HepG2 (cell line): ENCODE data around the gene ZBTB20. TPM values are rescaled to one million over a fixed set of nuclear protein-coding genes. Genes with fewer than 3 reads are reported as not detected.

Experiments used
- ATAC-seq: fragments of 200-7000 bp; cut with Tn5 transposase; 3 replicates; pipeline ENCODE4 v1.9.1; 2020; ENCODE audit warnings: mild to moderate bottlenecking, moderate library complexity
- BruUV-seq: library from RNA; stranded (reverse); fragments of 400-500 nt; replicated peaks from 2 replicates; lab custom pipeline; 2021; lab: Mats Ljungman, UMichigan
- CTCF ChIA-PET: fragments of 300-600 bp; formaldehyde crosslinking; extraction: SDS; loops from one replicate; lab custom pipeline; 2021; ENCODE audit warnings: low total read pairs, inconsistent platforms, low intra/inter-chr PET ratio; lab: Yijun Ruan, JAX
- POLR2A ChIA-PET: fragments of 350-600 bp; sonication (Branson Sonifier 250); formaldehyde crosslinking; loops from one replicate; lab custom pipeline; 2020; ENCODE audit warnings: antibody characterized with exemption, inconsistent platforms; lab: Yijun Ruan, JAX
- DNase-seq: peaks from one replicate; pipeline ENCODE4 v3.0.0-alpha.2; 2015; ENCODE audit warnings: low spot score
- FAIRE-seq: peaks from 3 replicates; lab custom pipeline; 2011; peaks lifted over from hg19 to GRCh38; lab: Jason Lieb, UNC
- H2AFZ ChIP-seq: one replicate; pipeline ENCODE4 v1.6.1; 2011; ENCODE audit warnings: low read length, inconsistent platforms
- H3K27ac ChIP-seq: fragments of 300-600 bp; 3 replicates; pipeline ENCODE4 v1.8.0; 2011; ENCODE audit warnings: mixed run types, mild to moderate bottlenecking, mixed read lengths, low read length, inconsistent platforms; ENCODE audit not compliant: insufficient read depth; ENCODE audit errors: extremely low read length
- H3K27me3 ChIP-seq, 2 experiments: fragments of 200-600 bp in 1 of 2; 2 replicates in 1 of 2; 3 replicates in 1 of 2; pipeline versions ENCODE4 v1.6.0 to v1.8.0; 2011; ENCODE audit warnings: low read length in 2 of 2, mild to moderate bottlenecking in 2 of 2, moderate library complexity in 2 of 2, inconsistent platforms in 1 of 2; ENCODE audit not compliant: insufficient read depth in 2 of 2, control insufficient read depth in 1 of 2
- H3K36me3 ChIP-seq, 2 experiments: fragments of 200-600 bp in 1 of 2; replicated peaks in 1 of 2; 2 replicates in 1 of 2; 3 replicates in 1 of 2; pipeline versions ENCODE4 v1.5.1 to v1.8.0; 2011; ENCODE audit warnings: low read length in 2 of 2, inconsistent platforms in 1 of 2; ENCODE audit not compliant: insufficient read depth in 2 of 2, control insufficient read depth in 1 of 2
- H3K4me1 ChIP-seq: 2 replicates; pipeline ENCODE4 v1.5.1; 2012; ENCODE audit warnings: low read length, inconsistent platforms; ENCODE audit not compliant: insufficient read depth
- H3K4me2 ChIP-seq: 2 replicates; pipeline ENCODE4 v1.6.0; 2011; ENCODE audit warnings: low read depth, low read length, inconsistent platforms
- H3K4me3 ChIP-seq, 3 experiments: fragments of 200-600 bp in 1 of 3; sonication (generic), shearing (Covaris generic) in 1 of 3; replicated peaks in 1 of 3; 2 replicates each; pipeline ENCODE4 v1.5.1; 2011 to 2016; ENCODE audit warnings: low read length in 3 of 3, inconsistent platforms in 2 of 3, low read depth in 2 of 3, mild to moderate bottlenecking in 2 of 3, control low read depth in 1 of 3, mixed read lengths in 1 of 3; ENCODE audit not compliant: insufficient read depth in 1 of 3
- H3K79me2 ChIP-seq: one replicate; pipeline ENCODE4 v1.6.1; 2011; ENCODE audit warnings: low read length, inconsistent platforms; ENCODE audit not compliant: insufficient read depth
- H3K9ac ChIP-seq: 2 replicates; pipeline ENCODE4 v1.6.0; 2011; ENCODE audit warnings: mild to moderate bottlenecking, low read depth, low read length, inconsistent platforms; ENCODE audit not compliant: insufficient read depth
- H3K9me3 ChIP-seq: 2 replicates; pipeline ENCODE4 v1.5.1; 2012; ENCODE audit warnings: mild to moderate bottlenecking, low read length
- H4K20me1 ChIP-seq: 2 replicates; pipeline ENCODE4 v1.6.0; 2011; ENCODE audit warnings: inconsistent platforms, mild to moderate bottlenecking, low read length, moderate library complexity; ENCODE audit not compliant: insufficient read depth
- GABPB1 ChIP-seq: IDR thresholded peaks from 2 replicates; pipeline ENCODE4 v1.6.1; 2016; ENCODE audit warnings: mild to moderate bottlenecking, missing genetic modification reagents, moderate library complexity, missing compliant biosample characterization
- HOXA3 ChIP-seq: sonication (generic); formaldehyde crosslinking; IDR thresholded peaks from 2 replicates; pipeline ENCODE4 v1.5.0; 2020; ENCODE audit warnings: missing genetic modification reagents
- LCORL ChIP-seq, 2 experiments: fragments of 450-650 bp in 1 of 2; sonication (generic) in 1 of 2; formaldehyde crosslinking in 1 of 2; IDR thresholded peaks; 2 replicates each; pipeline versions ENCODE4 v1.5.0 to v1.6.1; 2017 to 2020; ENCODE audit warnings: antibody characterized with exemption in 1 of 2, missing genetic modification reagents in 1 of 2
- MIER3 ChIP-seq: IDR thresholded peaks from 2 replicates; pipeline ENCODE4 v1.6.1; 2016; ENCODE audit warnings: missing compliant biosample characterization, borderline replicate concordance
- NCOA5 ChIP-seq: sonication (generic); formaldehyde crosslinking; IDR thresholded peaks from 2 replicates; pipeline ENCODE4 v1.4.0; 2020; ENCODE audit warnings: missing genetic modification reagents
- TBL1XR1 ChIP-seq: fragments of 150-350 bp; IDR thresholded peaks from 2 replicates; pipeline ENCODE4 v1.6.1; 2014; ENCODE audit warnings: borderline replicate concordance, low read length; ENCODE audit not compliant: partially characterized antibody
- ZNF121 ChIP-seq: sonication (generic); formaldehyde crosslinking; IDR thresholded peaks from 2 replicates; pipeline ENCODE4 v1.5.0; 2020; ENCODE audit warnings: mild to moderate bottlenecking, missing genetic modification reagents
- ZNF552 ChIP-seq: sonication (generic); formaldehyde crosslinking; IDR thresholded peaks from 2 replicates; pipeline ENCODE4 v1.9.0; 2022; ENCODE audit warnings: missing genetic modification reagents, mild to moderate bottlenecking, borderline replicate concordance
- ZNF75D ChIP-seq: sonication (generic); formaldehyde crosslinking; IDR thresholded peaks from 2 replicates; pipeline ENCODE4 v1.8.1; 2023; ENCODE audit warnings: missing genetic modification reagents, mild to moderate bottlenecking, borderline replicate concordance
- ZNF775 ChIP-seq: sonication (generic); formaldehyde crosslinking; IDR thresholded peaks from 2 replicates; pipeline ENCODE4 v1.4.0; 2020; ENCODE audit warnings: missing genetic modification reagents, mild to moderate bottlenecking, moderate library complexity, borderline replicate concordance
- WGBS: methylation state at CpG from one replicate; pipeline ENCODE4 v1.1.6; 2017; ENCODE audit warnings: low lambda C conversion rate; 5-methylcytosine and 5-hydroxymethylcytosine counted together
- in situ Hi-C: cut with HindIII; loops from 2 replicates; pipeline ENCODE4 v1.10.0; 2017; ENCODE audit warnings: low pct_unique_long_range_greater_than_20kb; ENCODE audit not compliant: extremely low pct_ligation_motif_present
- intact Hi-C: fragments of 100-400 bp; cut with micrococcal nuclease; formaldehyde crosslinking; loops from one replicate; pipeline ENCODE4 v1.10.0; 2022; ENCODE audit not compliant: unreplicated experiment
- polyA plus RNA-seq, 8 experiments: library from polyadenylated mRNA; depleted of rRNA in 3 of 8; stranded (reverse) in 7 of 8; unstranded in 1 of 8; fragments of >200 nt; fragmentation: Illumina TruSeq in 4 of 8; extraction: Trizol in 4 of 8; gene quantifications; 2 replicates each; pipeline versions ENCODE4 v1.2.1 to v1.2.3, GENCODE V29; 2011 to 2016; ENCODE audit warnings: low read depth in 4 of 8, missing spikeins in 1 of 8, mixed read lengths in 1 of 8; ENCODE audit not compliant: insufficient read depth in 1 of 8
- total RNA-seq, 5 experiments: library from RNA; depleted of rRNA; stranded (reverse); fragments of >200 nt; fragmentation: Illumina TruSeq; extraction: Trizol; gene quantifications; 2 replicates each; pipeline ENCODE4 v1.2.3, GENCODE V29; 2016; ENCODE audit warnings: low read depth in 1 of 5
- TF ChIP-seq, protein P1 (sequence below): sonication (generic); formaldehyde crosslinking; conservative IDR thresholded peaks from 2 replicates; pipeline ENCODE4 v1.4.0; 2020; ENCODE audit warnings: missing genetic modification reagents

The ZBTB20 gene
- total and polyA plus RNA-seq, 2 of the 13 experiments (the other 11 are each of a cell fraction or from before 2014, with no cell fraction given), result 1.9 to 8.8 TPM

DNA sequence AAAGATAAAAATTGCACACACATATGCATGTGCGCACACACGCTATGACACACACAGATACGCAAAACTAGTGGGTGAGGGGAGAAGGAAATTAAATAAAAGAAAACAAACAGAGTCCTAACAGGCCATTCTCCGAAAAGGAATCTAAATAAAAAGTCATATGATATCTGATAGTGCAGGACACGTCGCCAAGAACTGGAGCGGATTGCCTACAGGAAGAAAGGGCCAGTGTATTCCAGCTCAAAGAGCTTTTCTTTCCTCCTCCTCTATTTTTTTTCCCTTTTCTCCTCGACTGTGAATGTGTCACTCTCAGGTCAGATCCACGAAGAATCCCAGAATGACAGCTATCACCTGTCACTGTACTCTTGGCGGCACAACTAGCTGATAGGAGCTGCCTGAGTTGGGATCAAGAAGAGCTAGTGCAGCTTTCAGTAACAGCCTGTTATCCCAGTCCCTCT lies 695.5 kb downstream of the ZBTB20 start:
- DNase-seq (peak; percentile 3), FAIRE-seq (no peak), ATAC-seq (no peak)
- Histone ChIP-seq H3K9me3 (no peaks in the 10 kb centered on the region), H3K36me3 (no peaks in the 10 kb centered on the region), H3K9ac (no peak overlapping the region), H3K27me3 (no peaks in the 10 kb centered on the region), H3K27ac (no peak overlapping the region), H4K20me1 (no peaks in the 10 kb centered on the region), H3K4me2 (no peak overlapping the region), H3K4me1 (no peaks in the 10 kb centered on the region), H2AFZ (no peak overlapping the region), H3K79me2 (no peaks in the 10 kb centered on the region), H3K4me3 (no peak overlapping the region)
- ChIA-PET CTCF (no interaction called here), POLR2A (no interaction called here)
- 80% methylated on average over 10 of the region's 10 CpGs for whole genome bisulfite sequencing
- TF ChIP-seq ZNF775 (CRISPR knock-in tag) (no peak), TBL1XR1 (no peak), MIER3 (CRISPR knock-in tag) (no peak), LCORL (IDR thresholded peaks at IDR 0.05) (no peak), LCORL (CRISPR knock-in tag; IDR thresholded peaks at IDR 0.05) (no peak), ZNF552 (CRISPR knock-in tag) (no peak), ZNF75D (CRISPR knock-in tag) (no peak), GABPB1 (CRISPR knock-in tag) (no peak), HOXA3 (CRISPR knock-in tag) (no peak), NCOA5 (CRISPR knock-in tag) (no peak), ZNF121 (no peak)
- TF ChIP-seq, protein P1, sequence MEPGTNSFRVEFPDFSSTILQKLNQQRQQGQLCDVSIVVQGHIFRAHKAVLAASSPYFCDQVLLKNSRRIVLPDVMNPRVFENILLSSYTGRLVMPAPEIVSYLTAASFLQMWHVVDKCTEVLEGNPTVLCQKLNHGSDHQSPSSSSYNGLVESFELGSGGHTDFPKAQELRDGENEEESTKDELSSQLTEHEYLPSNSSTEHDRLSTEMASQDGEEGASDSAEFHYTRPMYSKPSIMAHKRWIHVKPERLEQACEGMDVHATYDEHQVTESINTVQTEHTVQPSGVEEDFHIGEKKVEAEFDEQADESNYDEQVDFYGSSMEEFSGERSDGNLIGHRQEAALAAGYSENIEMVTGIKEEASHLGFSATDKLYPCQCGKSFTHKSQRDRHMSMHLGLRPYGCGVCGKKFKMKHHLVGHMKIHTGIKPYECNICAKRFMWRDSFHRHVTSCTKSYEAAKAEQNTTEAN (CRISPR knock-in tag), result no peak
- in situ Hi-C loops (no loop called here), intact Hi-C loops (no loop called here)
- BruUV-seq, result no TSS peak
